SKM-1 (cell line): ENCODE data around the gene LINC00237.

Experiments
- DNase-seq: peaks from one replicate; lab custom pipeline; 2025; ENCODE audit not compliant: unreplicated experiment; lab: John Stamatoyannopoulos, UW

LINC00237 gene

GRCh38 chr20:21125849-21126580 lies 19.9 kb upstream of the LINC00237 start, which contains the start of gene KIZ:
Gene KIZ, plus strand, starts transcription at chr20:21126082. Its CDS starts 34 bp downstream, at chr20:21126116.
- DNase-seq, result peak; percentile 76

- DNase-seq, result no peak
Measured at GRCh38 chr20:21125072-21125848, 19.1 kb upstream of the LINC00237 start.

GRCh38 chr20:21124190-21124589 lies 18.0 kb upstream of the LINC00237 start:
- DNase-seq, result no peak

- no peak for DNase-seq
Measured at GRCh38 chr20:21118782-21119181, 12.6 kb upstream of the LINC00237 start.

GRCh38 chr20:21118138-21118537 lies 12.0 kb upstream of the LINC00237 start:
- DNase-seq, result no peak

- DNase-seq, result no peak
Measured at GRCh38 chr20:21117521-21117920, 11.4 kb upstream of the LINC00237 start.

- no peak for DNase-seq
Measured at GRCh38 chr20:21114584-21114983, 8.4 kb upstream of the LINC00237 start.

GRCh38 chr20:21113697-21114096 lies 7.5 kb upstream of the LINC00237 start:
- no peak for DNase-seq

GRCh38 chr20:21111416-21111815 lies 5.3 kb upstream of the LINC00237 start:
- DNase-seq, result no peak

- no peak for DNase-seq
Measured at GRCh38 chr20:21110811-21111210, 4.7 kb upstream of the LINC00237 start.

- DNase-seq, result no peak
Measured at GRCh38 chr20:21109144-21109543, 3.0 kb upstream of the LINC00237 start.

GRCh38 chr20:21105429-21106170 lies 558 bp downstream of the LINC00237 start:
- no peak for DNase-seq

GRCh38 chr20:21104921-21105320 lies 1.2 kb downstream of the LINC00237 start:
- no peak for DNase-seq

- DNase-seq, result no peak
Measured at GRCh38 chr20:21104466-21104761, 1.7 kb downstream of the LINC00237 start.

GRCh38 chr20:21103582-21104465 lies 2.3 kb downstream of the LINC00237 start:
- DNase-seq, result no peak

GRCh38 chr20:21102603-21103311 lies 3.4 kb downstream of the LINC00237 start:
- DNase-seq, result no peak

GRCh38 chr20:21101932-21102575 lies 4.1 kb downstream of the LINC00237 start:
- no peak for DNase-seq

GRCh38 chr20:21101453-21101931 lies 4.7 kb downstream of the LINC00237 start:
- no peak for DNase-seq
